ENCODE measurements around the gene PTGFR.

The PTGFR gene

DNA sequence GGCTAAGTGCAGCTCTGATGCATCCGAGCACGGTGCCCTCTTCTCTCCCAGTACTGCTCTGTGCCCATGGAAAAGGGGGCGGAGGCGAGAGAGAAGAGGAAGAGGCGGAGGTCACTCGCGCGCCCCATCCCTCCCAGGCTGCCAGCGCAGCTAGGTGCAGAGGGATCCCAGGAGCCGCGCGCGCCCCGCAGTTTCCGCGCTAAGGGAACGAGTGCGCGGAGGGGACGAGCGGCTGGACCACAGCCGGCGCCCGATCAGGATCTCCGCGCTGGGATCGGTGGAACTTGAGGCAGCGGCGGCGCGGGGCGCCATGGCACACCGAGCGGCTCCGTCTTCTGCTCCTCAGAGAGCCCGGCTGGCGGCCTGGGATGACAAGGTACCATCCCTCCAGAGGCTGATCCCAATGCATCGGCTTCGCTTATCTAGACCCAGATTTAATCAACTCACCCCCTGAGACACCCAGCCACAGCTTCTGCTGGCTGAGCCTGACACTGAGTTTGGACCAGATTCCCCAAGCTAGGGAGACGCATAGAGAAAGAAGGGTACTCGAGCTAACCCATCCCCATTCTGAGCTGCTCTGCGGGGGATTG, at the start of gene PTGFR:
PTGFR (plus strand) TSS at position 114 of the 590 bp plus-strand sequence. CDS start 1,770 bp downstream, outside the sequence.
- in situ Hi-C loops (cut with MboI; ENCODE audit: low sequenced_read_pairs) = no loop called here

- in situ Hi-C loops (cut with MboI; ENCODE audit: low sequenced_read_pairs) = no loop called here
Observed at GRCh38 chr1:78441921-78442320, 48.9 kb upstream of the PTGFR start.

- in situ Hi-C loops (cut with MboI; ENCODE audit: low sequenced_read_pairs) = no loop called here
Observed at GRCh38 chr1:78447086-78447485, 43.7 kb upstream of the PTGFR start.

DNA sequence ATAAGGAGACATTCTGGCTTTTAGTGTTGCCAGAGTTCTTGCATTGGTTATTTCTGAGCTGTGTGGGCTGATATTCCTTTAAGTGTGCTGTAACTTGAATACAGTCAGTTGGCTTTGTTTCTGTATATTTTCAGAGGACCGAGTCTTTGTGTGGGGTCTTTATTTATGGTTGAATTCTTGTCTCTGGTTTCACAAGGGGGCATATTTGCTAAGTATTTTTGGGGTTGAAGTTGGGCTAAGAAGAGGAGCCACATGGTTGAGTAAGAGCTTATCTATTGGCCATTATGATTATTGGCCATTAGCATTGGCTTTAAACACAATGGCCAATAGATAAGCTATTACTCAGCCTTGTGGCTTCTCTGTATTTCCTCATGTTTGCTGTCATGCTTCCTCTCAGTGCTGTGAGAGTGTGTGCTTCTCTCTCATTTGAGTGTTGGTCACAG, 26.3 kb upstream of the PTGFR start:
- in situ Hi-C loops (cut with MboI; ENCODE audit: low sequenced_read_pairs) = no loop called here

GRCh38 chr1:78465143-78465542, 25.6 kb upstream of the PTGFR start:
- in situ Hi-C loops (cut with MboI; ENCODE audit: low sequenced_read_pairs) = no loop called here

GRCh38 chr1:78468521-78468920, 22.3 kb upstream of the PTGFR start:
- in situ Hi-C loops (cut with MboI; ENCODE audit: low sequenced_read_pairs) = no loop called here

DNA sequence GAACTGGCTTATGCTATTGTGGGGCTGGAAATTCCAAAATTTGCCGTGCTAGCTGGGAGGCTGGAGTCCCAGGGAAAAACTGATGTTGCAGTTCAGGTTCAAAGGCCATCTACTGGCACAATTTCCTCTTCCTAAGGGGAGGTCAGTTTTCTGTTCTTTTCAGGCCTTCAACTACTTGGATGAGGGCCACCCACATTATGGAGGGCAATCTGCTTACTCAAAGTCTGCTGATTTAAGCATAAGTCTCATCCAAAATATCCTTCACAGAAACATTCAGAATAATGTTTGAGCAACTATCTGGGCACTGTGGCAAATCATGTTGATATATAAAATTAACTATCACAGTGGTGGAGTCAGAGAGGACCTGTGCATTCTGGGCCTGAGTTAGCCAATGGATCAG, 21.2 kb upstream of the PTGFR start:
- in situ Hi-C loops (cut with MboI; ENCODE audit: low sequenced_read_pairs) = no loop called here

DNA sequence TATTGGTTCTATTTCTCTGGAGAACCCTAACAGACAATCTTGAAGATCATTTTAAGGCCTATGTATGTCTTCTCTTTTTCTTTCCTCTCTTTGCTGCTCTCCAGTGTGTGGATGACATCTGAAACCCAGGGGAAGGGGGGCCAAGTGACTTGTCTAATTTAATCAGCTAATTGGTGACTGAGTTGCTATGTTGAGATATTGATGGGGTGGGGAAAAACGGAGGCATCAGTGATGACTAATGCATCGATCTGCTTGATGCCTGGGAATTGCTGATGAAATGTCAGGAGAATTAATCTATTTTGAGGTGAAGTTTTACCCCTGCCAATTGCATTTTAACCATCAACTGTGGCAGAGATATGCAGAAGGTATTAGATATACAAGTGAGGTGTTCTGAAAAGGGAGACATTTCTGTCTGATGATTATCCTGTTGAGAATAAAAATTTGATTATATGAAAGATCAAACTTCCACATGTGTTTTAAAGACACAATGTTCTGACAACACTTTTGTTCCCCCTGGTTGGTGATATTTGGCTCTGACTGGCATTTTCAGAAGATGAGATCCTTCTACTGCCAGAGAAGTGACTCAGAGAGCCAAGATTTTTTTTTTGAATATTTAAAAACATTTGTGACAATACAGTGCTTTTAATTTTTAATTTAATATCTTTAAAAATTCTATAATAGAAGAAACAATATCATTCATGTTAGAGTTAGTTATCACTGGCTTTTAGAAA, 18.7 kb upstream of the PTGFR start:
- in situ Hi-C loops (cut with MboI; ENCODE audit: low sequenced_read_pairs) = no loop called here

GRCh38 chr1:78472851-78473496, 17.8 kb upstream of the PTGFR start:
- in situ Hi-C loops (cut with MboI; ENCODE audit: low sequenced_read_pairs) = no loop called here

GRCh38 chr1:78474092-78474491, 16.7 kb upstream of the PTGFR start:
- in situ Hi-C loops (cut with MboI; ENCODE audit: low sequenced_read_pairs) = no loop called here

GRCh38 chr1:78475888-78476610, 14.7 kb upstream of the PTGFR start:
- in situ Hi-C loops (cut with MboI; ENCODE audit: low sequenced_read_pairs) = no loop called here

DNA sequence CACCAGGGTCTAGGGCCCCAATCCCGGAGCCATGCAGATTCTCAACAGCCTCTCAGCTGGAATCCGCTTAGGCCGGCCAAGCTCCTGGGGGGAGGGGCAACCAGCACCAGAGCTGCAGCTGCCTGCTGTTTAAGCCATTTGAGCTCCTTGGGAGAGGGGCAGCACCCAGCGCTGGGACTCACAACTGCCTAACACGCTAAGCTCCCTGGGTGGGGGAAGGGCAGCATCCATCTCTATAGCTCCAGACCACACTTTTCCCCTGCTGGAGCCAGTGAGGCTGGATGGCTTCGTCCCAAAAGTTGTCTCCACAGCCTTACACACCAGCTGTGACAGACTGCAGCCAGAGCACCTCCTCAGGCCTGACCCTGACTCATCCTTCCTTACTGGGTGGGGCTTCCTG, 6.9 kb upstream of the PTGFR start:
- in situ Hi-C loops (cut with MboI; ENCODE audit: low sequenced_read_pairs) = no loop called here

DNA sequence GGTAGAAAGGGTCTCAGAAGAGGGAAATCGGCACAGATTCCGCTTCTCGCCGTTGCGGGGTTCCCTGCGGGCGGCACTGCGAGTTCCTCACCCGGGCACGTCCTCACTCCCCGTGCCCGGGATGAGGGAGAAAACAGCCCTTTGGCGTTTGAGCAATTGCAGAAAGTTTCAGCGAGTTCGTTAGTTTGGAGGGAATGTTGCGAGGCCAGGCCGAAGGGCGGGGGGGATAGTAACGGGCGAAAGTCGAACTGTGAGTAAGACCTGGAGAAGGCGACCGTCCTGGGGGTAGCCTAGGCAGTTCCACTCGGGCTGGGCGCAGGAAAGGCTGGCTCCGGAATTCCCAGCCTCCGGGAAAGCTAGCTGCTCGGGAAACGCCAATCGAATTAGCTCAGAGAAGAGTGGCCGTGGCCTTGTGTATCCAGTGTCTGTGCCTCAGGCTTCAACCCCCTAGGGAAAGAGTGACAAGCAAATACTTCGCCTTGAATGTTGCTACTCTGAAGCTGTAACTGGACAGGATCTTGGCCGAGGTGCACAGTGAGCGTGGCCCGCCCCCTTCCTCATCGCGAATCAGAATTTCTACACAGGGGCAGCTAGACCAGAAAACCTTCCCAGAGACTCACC, 787 bp downstream of the PTGFR start:
- in situ Hi-C loops (cut with MboI; ENCODE audit: low sequenced_read_pairs) = no loop called here

DNA sequence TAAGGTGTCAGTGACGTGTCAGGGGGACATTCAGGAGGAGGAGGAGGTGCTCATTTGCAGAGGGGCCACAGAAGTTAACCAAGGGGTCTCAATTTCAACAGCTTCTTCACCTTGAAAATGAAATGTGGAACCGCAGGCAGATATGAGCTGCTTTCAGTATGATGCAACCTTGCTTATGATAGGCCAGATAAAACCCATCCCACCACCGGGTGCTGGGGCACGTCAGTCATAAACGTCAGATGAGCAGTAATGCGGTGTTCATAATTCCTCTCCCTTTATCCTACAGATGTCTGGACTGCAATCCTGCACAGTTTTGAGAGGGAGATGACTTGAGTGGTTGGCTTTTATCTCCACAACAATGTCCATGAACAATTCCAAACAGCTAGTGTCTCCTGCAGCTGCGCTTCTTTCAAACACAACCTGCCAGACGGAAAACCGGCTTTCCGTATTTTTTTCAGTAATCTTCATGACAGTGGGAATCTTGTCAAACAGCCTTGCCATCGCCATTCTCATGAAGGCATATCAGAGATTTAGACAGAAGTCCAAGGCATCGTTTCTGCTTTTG, 1.7 kb downstream of the PTGFR start:
- in situ Hi-C loops (cut with MboI; ENCODE audit: low sequenced_read_pairs) = no loop called here

- in situ Hi-C loops (cut with MboI; ENCODE audit: low sequenced_read_pairs) = no loop called here
Observed at GRCh38 chr1:78493451-78493850, 2.7 kb downstream of the PTGFR start.

- in situ Hi-C loops (cut with MboI; ENCODE audit: low sequenced_read_pairs) = no loop called here
Observed at GRCh38 chr1:78497201-78497600, 6.4 kb downstream of the PTGFR start.

GRCh38 chr1:78500529-78500928, 9.8 kb downstream of the PTGFR start:
- in situ Hi-C loops (cut with MboI; ENCODE audit: low sequenced_read_pairs) = no loop called here

- in situ Hi-C loops (cut with MboI; ENCODE audit: low sequenced_read_pairs) = no loop called here
Observed at GRCh38 chr1:78501203-78501602, 10.4 kb downstream of the PTGFR start.

- in situ Hi-C loops (cut with MboI; ENCODE audit: low sequenced_read_pairs) = no loop called here
Observed at GRCh38 chr1:78511334-78511733, 20.6 kb downstream of the PTGFR start.

- in situ Hi-C loops (cut with MboI; ENCODE audit: low sequenced_read_pairs) = no loop called here
Observed at GRCh38 chr1:78516716-78517115, 25.9 kb downstream of the PTGFR start.

GRCh38 chr1:78519446-78519845, 28.7 kb downstream of the PTGFR start:
- in situ Hi-C loops (cut with MboI; ENCODE audit: low sequenced_read_pairs) = no loop called here
